ENCODE measurements around the gene SYTL1. TPM values are rescaled to one million over a fixed set of nuclear protein-coding genes. Genes with fewer than 3 reads are reported as not detected.
"Not testable (repeated sequence)": the region's sequence is repeated elsewhere in the genome, so short reads cannot be mapped to it uniquely, and the experiment has no call there.

SYTL1 gene
- total and polyA plus RNA-seq, 3 experiments from 2014 or later: 21.9 to 124 (median 24.2) TPM

GRCh38 chr1:27384797-27385196, 43.0 kb downstream of the SYTL1 start:
- not testable (repeated sequence) for H3K27me3 ChIP-seq (ENCODE audit: insufficient read depth, low read length, poor library complexity, severe bottlenecking); H3K27ac ChIP-seq (ENCODE audit: low read depth, low read length); H3K4me1 ChIP-seq (ENCODE audit: insufficient read depth, low read length); H3K27ac Mint-ChIP-seq; H3K9me3 Mint-ChIP-seq; H3K9me3 ChIP-seq (ENCODE audit: low read length); H3K36me3 Mint-ChIP-seq; H3K4me3 Mint-ChIP-seq; H3K4me3 ChIP-seq (ENCODE audit: low read length); H3K4me1 Mint-ChIP-seq; DNase-seq; H3K36me3 ChIP-seq (ENCODE audit: insufficient read depth, low read length)
- ChIA-PET CTCF (interaction anchor here (1.3 to 10.2 kb wide), 3 partner anchors 11 to 86 kb away, joined by 3 to 205 read pairs (median 16); no protein-coding TSS in a partner anchor), POLR2A (interaction anchor here (0.5 kb wide), 1 partner anchor 278 kb away, joined by 3 read pairs; no protein-coding TSS in a partner anchor)
- H3K27me3 Mint-ChIP-seq: peaks cover 2 to 12% of the 10 kb centered on the region in 2 donors

GRCh38 chr1:27388337-27389005, 46.6 kb downstream of the SYTL1 start:
- ChIA-PET CTCF (interaction anchor here (0.6 to 10.2 kb wide), 16 partner anchors 8 to 232 kb away, joined by 3 to 205 read pairs (median 5); no protein-coding TSS in a partner anchor), POLR2A (interaction anchor here (0.7 to 1.3 kb wide), 2 partner anchors 22 to 105 kb away, joined by 4 read pairs; no protein-coding TSS in a partner anchor)
- no peaks in the 10 kb centered on the region for H3K9me3 ChIP-seq (ENCODE audit: low read length)
- H3K27me3 ChIP-seq (ENCODE audit: insufficient read depth, low read length, poor library complexity, severe bottlenecking): no peaks in the 10 kb centered on the region
- no peak overlapping the region for H3K27ac ChIP-seq (ENCODE audit: low read depth, low read length)
- Mint-ChIP-seq H3K36me3 (no peaks in the 10 kb centered on the region), H3K27me3 (peaks cover 3 to 16% of the 10 kb centered on the region in 2 donors), H3K4me3 (no peak overlapping the region), H3K9me3 (no peaks in the 10 kb centered on the region), H3K4me1 (peaks cover 9 to 13% (median 11%) of the 10 kb centered on the region in 3 donors), H3K27ac (peak overlapping the region in 1 of 8 donors; percentile 75)
- no peak overlapping the region for H3K4me3 ChIP-seq (ENCODE audit: low read length)
- H3K36me3 ChIP-seq (ENCODE audit: insufficient read depth, low read length): no peaks in the 10 kb centered on the region
- peak; percentile 58 to 82 (median 64) for DNase-seq
- peaks cover 8% of the 10 kb centered on the region for H3K4me1 ChIP-seq (ENCODE audit: insufficient read depth, low read length)

GRCh38 chr1:27391511-27392095, 49.8 kb downstream of the SYTL1 start:
- Mint-ChIP-seq H3K4me3 (peak overlapping the region; percentile 30 to 88 (median 84)), H3K36me3 (no peaks in the 10 kb centered on the region), H3K27ac (peak overlapping the region in 7 of 8 donors; percentile 0 to 95 (median 93)), H3K4me1 (peaks cover 15 to 22% (median 21%) of the 10 kb centered on the region in 3 donors), H3K9me3 (no peaks in the 10 kb centered on the region), H3K27me3 (peaks cover 1 to 12% of the 10 kb centered on the region in 2 donors)
- ChIA-PET CTCF (interaction anchor here (0.7 to 10.2 kb wide), 7 partner anchors 9 to 400 kb away, joined by 3 to 205 read pairs (median 5); partner anchors contain the start of gene CD164L2), POLR2A (interaction anchor here (1.3 kb wide), 1 partner anchor 69 kb away, joined by 4 read pairs; no protein-coding TSS in a partner anchor)
- no peaks in the 10 kb centered on the region for H3K36me3 ChIP-seq (ENCODE audit: insufficient read depth, low read length)
- H3K9me3 ChIP-seq (ENCODE audit: low read length): no peaks in the 10 kb centered on the region
- H3K27ac ChIP-seq (ENCODE audit: low read depth, low read length): no peak overlapping the region
- H3K4me1 ChIP-seq (ENCODE audit: insufficient read depth, low read length): peaks cover 17% of the 10 kb centered on the region
- peak overlapping the region; percentile 59 for H3K4me3 ChIP-seq (ENCODE audit: low read length)
- peak in 2 of 5 donors; percentile 14 to 59 for DNase-seq
- no peaks in the 10 kb centered on the region for H3K27me3 ChIP-seq (ENCODE audit: insufficient read depth, low read length, poor library complexity, severe bottlenecking)

GRCh38 chr1:27392096-27392777, 50.4 kb downstream of the SYTL1 start, which contains the start of gene GPR3:
Gene GPR3 (plus strand): TSS chr1:27392622. CDS start chr1:27393799, 1,177 bp downstream.
- H3K4me3 ChIP-seq (ENCODE audit: low read length): peak within 1 kb of the TSS; percentile 69
- H3K27me3 Mint-ChIP-seq: peaks cover 1 to 12% of the 10 kb centered on the region in 2 donors
- peak; percentile 87 to 94 (median 92) for DNase-seq
- H3K27me3 ChIP-seq (ENCODE audit: insufficient read depth, low read length, poor library complexity, severe bottlenecking): no peaks in the 10 kb centered on the region
- peaks cover 17% of the 10 kb centered on the region for H3K4me1 ChIP-seq (ENCODE audit: insufficient read depth, low read length)
- peak within 1 kb of the TSS in 7 of 8 donors; percentile 0 to 95 (median 93) for H3K27ac Mint-ChIP-seq
- no peaks in the 10 kb centered on the region for H3K36me3 ChIP-seq (ENCODE audit: insufficient read depth, low read length)
- no peaks in the 10 kb centered on the region for H3K9me3 ChIP-seq (ENCODE audit: low read length)
- POLR2A ChIA-PET: interaction anchor here (1.3 kb wide), 1 partner anchor 70 kb away, joined by 4 read pairs; no protein-coding TSS in a partner anchor
- peaks cover 15 to 22% (median 21%) of the 10 kb centered on the region in 3 donors for H3K4me1 Mint-ChIP-seq
- H3K36me3 Mint-ChIP-seq: no peaks in the 10 kb centered on the region
- H3K27ac ChIP-seq (ENCODE audit: low read depth, low read length): peak within 1 kb of the TSS; percentile 43
- H3K9me3 Mint-ChIP-seq: no peaks in the 10 kb centered on the region
- H3K4me3 Mint-ChIP-seq: peak within 1 kb of the TSS; percentile 30 to 88 (median 86)
- CTCF ChIA-PET: interaction anchor here (0.7 to 10.2 kb wide), 5 partner anchors 10 to 401 kb away, joined by 3 to 205 read pairs (median 21); partner anchors contain the start of gene CD164L2

- Mint-ChIP-seq H3K9me3 (no peaks in the 10 kb centered on the region), H3K4me1 (peaks cover 15 to 22% (median 21%) of the 10 kb centered on the region in 3 donors), H3K4me3 (peak overlapping the region in 6 of 7 donors; percentile 41 to 86 (median 62)), H3K36me3 (no peaks in the 10 kb centered on the region), H3K27ac (peak overlapping the region in 4 of 8 donors; percentile 0 to 63 (median 28)), H3K27me3 (peaks cover 1 to 12% of the 10 kb centered on the region in 2 donors)
- H3K4me1 ChIP-seq (ENCODE audit: insufficient read depth, low read length): peaks cover 17% of the 10 kb centered on the region
- no peak for DNase-seq
- ChIA-PET CTCF (interaction anchor here (1.5 to 13.6 kb wide), 2 partner anchors 35 to 93 kb away, joined by 3 to 283 read pairs; no protein-coding TSS in a partner anchor), POLR2A (no interaction called here)
- H3K36me3 ChIP-seq (ENCODE audit: insufficient read depth, low read length): no peaks in the 10 kb centered on the region
- H3K27ac ChIP-seq (ENCODE audit: low read depth, low read length): peak overlapping the region; percentile 43
- H3K9me3 ChIP-seq (ENCODE audit: low read length): no peaks in the 10 kb centered on the region
- H3K27me3 ChIP-seq (ENCODE audit: insufficient read depth, low read length, poor library complexity, severe bottlenecking): no peaks in the 10 kb centered on the region
- H3K4me3 ChIP-seq (ENCODE audit: low read length): peak overlapping the region; percentile 69
Measured at GRCh38 chr1:27392778-27393635, 51.2 kb downstream of the SYTL1 start.

GRCh38 chr1:27393641-27394281, 51.9 kb downstream of the SYTL1 start:
- H3K27ac Mint-ChIP-seq: peak overlapping the region in 3 of 8 donors; percentile 47 to 49 (median 47)
- H3K27ac ChIP-seq (ENCODE audit: low read depth, low read length): no peak overlapping the region

More at GRCh38 chr1:27393641-27394281, 51.9 kb downstream of the SYTL1 start:
- DNase-seq: no peak
- no peaks in the 10 kb centered on the region for H3K36me3 Mint-ChIP-seq
- ChIA-PET POLR2A (no interaction called here), CTCF (interaction anchor here (1.4 to 13.6 kb wide), 7 partner anchors 9 to 214 kb away, joined by 3 to 283 read pairs (median 13); partner anchors contain the start of genes MAP3K6 and SYTL1)
- Histone ChIP-seq H3K36me3 (ENCODE audit: insufficient read depth, low read length) (no peaks in the 10 kb centered on the region), H3K27me3 (ENCODE audit: insufficient read depth, low read length, poor library complexity, severe bottlenecking) (no peaks in the 10 kb centered on the region), H3K4me3 (ENCODE audit: low read length) (no peak overlapping the region), H3K4me1 (ENCODE audit: insufficient read depth, low read length) (peaks cover 17% of the 10 kb centered on the region), H3K9me3 (ENCODE audit: low read length) (no peaks in the 10 kb centered on the region)
- no peaks in the 10 kb centered on the region for H3K9me3 Mint-ChIP-seq
- H3K4me1 Mint-ChIP-seq: peaks cover 13 to 22% (median 19%) of the 10 kb centered on the region in 3 donors
- peak overlapping the region in 6 of 7 donors; percentile 4 to 59 (median 45) for H3K4me3 Mint-ChIP-seq
- peaks cover 1 to 9% of the 10 kb centered on the region in 2 donors for H3K27me3 Mint-ChIP-seq
